ENCODE data around the gene CSPG4.
A peak's percentile ranks its signal among the peaks of the same experiment; 100 is the strongest.

Gene CSPG4

GRCh38 chr15:75631935-75632334 lies 80.7 kb downstream of the CSPG4 start:
- FAIRE-seq (no peak), DNase-seq (ENCODE audit: low spot score) (no peak)

- DNase-seq (ENCODE audit: low spot score) (peak; percentile 97), FAIRE-seq (peak; percentile 53)
Measured at GRCh38 chr15:75625542-75626347, 86.9 kb downstream of the CSPG4 start, which contains the start of gene SNUPN. Gene SNUPN, minus strand, starts transcription at chr15:75625725. Its CDS starts 4,674 bp downstream, at chr15:75621051.
